H1 (cell line): ENCODE results near the gene FRMD3. TPM values are rescaled to one million over a fixed set of nuclear protein-coding genes. Genes with fewer than 3 reads are reported as not detected.

ENCODE experiments used
- EGR1 ChIP-seq: IDR thresholded peaks from 2 replicates; pipeline ENCODE4 v1.6.1; 2011; ENCODE audit warnings: low read depth, low read length, borderline replicate concordance
- GTF2F1 ChIP-seq: IDR thresholded peaks from 2 replicates; pipeline ENCODE4 v1.6.1; 2012; ENCODE audit warnings: low read depth, low read length, improper control_type of control experiment, borderline replicate concordance
- PHF8 ChIP-seq: fragments of 200-600 bp; sonication (generic); conservative IDR thresholded peaks from 2 replicates; pipeline ENCODE4 v1.7.1; 2012; ENCODE audit warnings: low read depth, mild to moderate bottlenecking, inconsistent platforms, low read length, moderate library complexity
- RXRA ChIP-seq: IDR thresholded peaks from 2 replicates; pipeline ENCODE4 v1.6.1; 2011; ENCODE audit warnings: low read depth, mild to moderate bottlenecking, low read length, moderate library complexity; ENCODE audit not compliant: insufficient read depth
- polyA plus RNA-seq, 7 experiments: library from polyadenylated mRNA; depleted of rRNA in 3 of 7; stranded (reverse) in 5 of 7; unstranded in 2 of 7; fragments of >200 nt in 5 of 7; fragments of 200-250 nt in 2 of 7; gene quantifications; 1 replicate in 5 of 7; 2 replicates in 1 of 7; 4 replicates in 1 of 7; pipeline versions ENCODE4 v1.2.1 to v1.2.3, GENCODE V29; 2011 to 2013; ENCODE audit warnings: missing spikeins in 2 of 7, mixed read lengths in 2 of 7
- total RNA-seq: library from RNA; stranded (reverse); fragmentation: NEBNext Ultra II Directional; extraction: Animal tissue kit (Norgen Biotek cat#: 25700); gene quantifications from 2 replicates; pipeline ENCODE4 v1.2.1, GENCODE V29; 2021

Gene FRMD3
- total and polyA plus RNA-seq, 2 of the 8 experiments (the other 6 are each of a cell fraction or from before 2014, with no cell fraction given), result 0.15 to 1.4 TPM

DNA sequence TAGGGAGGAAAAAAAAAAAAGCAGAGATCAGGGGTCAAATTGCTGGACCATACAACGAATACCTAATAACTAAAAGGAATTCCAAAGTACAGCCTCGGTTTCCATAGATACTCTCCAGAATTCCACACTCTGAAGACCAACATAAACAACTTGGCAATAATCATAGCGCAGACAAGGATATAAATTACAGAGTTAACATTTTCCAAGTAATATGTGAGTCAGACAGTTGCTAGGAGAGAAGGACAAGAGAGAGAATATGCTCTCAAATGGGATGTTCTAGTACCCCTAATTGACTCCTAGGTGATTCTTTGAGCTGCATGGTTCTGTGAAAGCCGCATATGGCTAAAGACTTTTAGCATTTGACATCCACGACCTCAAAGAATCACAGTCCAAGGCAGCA lies 165.2 kb downstream of the FRMD3 start (continued):
- TF ChIP-seq RXRA, result no peak
- TF ChIP-seq GTF2F1, result no peak
- TF ChIP-seq PHF8, result no peak
- TF ChIP-seq EGR1, result no peak
